Vagina (tissue), 2 donors: ENCODE results near the gene LILRB3. TPM values are rescaled to one million over a fixed set of nuclear protein-coding genes. Genes with fewer than 3 reads are reported as not detected.
A peak's percentile ranks its signal among the peaks of the same experiment; 100 is the strongest.
"Not testable (repeated sequence)": the region's sequence is repeated elsewhere in the genome, so short reads cannot be mapped to it uniquely, and the experiment has no call there.

Experiments
- DNase-seq, 2 donors: peaks; one replicate each; pipeline ENCODE4 v3.0.0-alpha.2; 2017; ENCODE audit errors: extremely low spot score in 2 of 2
- H3K27ac ChIP-seq: fragments of 200-600 bp; sonication (generic); one replicate; pipeline ENCODE4 v1.5.1; 2019
- H3K27me3 ChIP-seq: fragments of 200-600 bp; sonication (generic); one replicate; pipeline ENCODE4 v1.5.1; 2019
- H3K36me3 ChIP-seq, 2 donors: fragments of 200-600 bp; sonication (generic); one replicate each; pipeline ENCODE4 v1.5.1; 2017 to 2019
- H3K4me1 ChIP-seq: fragments of 200-600 bp; sonication (generic); one replicate; pipeline ENCODE4 v1.5.1; 2019
- H3K4me3 ChIP-seq, 2 donors: fragments of 200-600 bp; sonication (generic); 1 replicate in 1 of 2; 2 replicates in 1 of 2; pipeline ENCODE4 v1.5.1; 2016 to 2019
- H3K9me3 ChIP-seq: fragments of 200-600 bp; sonication (generic); one replicate; pipeline ENCODE4 v1.5.1; 2019
- CTCF ChIP-seq, 3 experiments: fragments of 450-650 bp in 2 of 3; fragments of 200-600 bp in 1 of 3; sonication (generic) in 1 of 3; IDR thresholded peaks; one replicate each; pipeline ENCODE4 v1.5.1; 2017 to 2019; ENCODE audit warnings: antibody characterized with exemption in 3 of 3, mild to moderate bottlenecking in 2 of 3, moderate library complexity in 2 of 3
- POLR2A ChIP-seq, 2 donors: fragments of 450-650 bp; IDR thresholded peaks; one replicate each; pipeline ENCODE4 v1.6.1; 2017; ENCODE audit warnings: antibody characterized with exemption in 2 of 2, mild to moderate bottlenecking in 2 of 2, moderate library complexity in 2 of 2
- POLR2AphosphoS5 ChIP-seq, 2 donors: sonication (generic); formaldehyde crosslinking; IDR thresholded peaks; one replicate each; pipeline ENCODE4 v1.9.0; 2017; ENCODE audit warnings: antibody characterized with exemption in 2 of 2, mild to moderate bottlenecking in 2 of 2, low read depth in 1 of 2; ENCODE audit not compliant: insufficient read depth in 1 of 2
- intact Hi-C: fragments of 100-400 bp; cut with DNase I; formaldehyde crosslinking; loops from one replicate; pipeline ENCODE4 v1.15.1; 2023
- total RNA-seq: library from RNA; depleted of rRNA; stranded (reverse); fragments of >200 nt; gene quantifications from one replicate; pipeline ENCODE4 v1.2.3, GENCODE V29; 2016

LILRB3 gene
- total RNA-seq, 1 donor from 2014 or later, result 20.4 TPM

GRCh38 chr19:54248016-54248601 lies 25.3 kb upstream of the LILRB3 start:
- no peaks in the 10 kb centered on the region for H3K36me3 ChIP-seq
- intact Hi-C loops, result no loop called here
- H3K27ac ChIP-seq, result no peak overlapping the region
- H3K4me3 ChIP-seq, result no peak overlapping the region
- H3K4me1 ChIP-seq, result no peaks in the 10 kb centered on the region
- DNase-seq, result peak in 1 of 2 donors; percentile 81
- no peak for TF ChIP-seq CTCF (IDR thresholded peaks at IDR 0.05)
- no peak for TF ChIP-seq POLR2AphosphoS5 (IDR thresholded peaks at IDR 0.05; ENCODE audit: insufficient read depth in 1 of 2, low read depth in 1 of 2)
- TF ChIP-seq POLR2A (IDR thresholded peaks at IDR 0.05), result no peak
- H3K9me3 ChIP-seq, result no peaks in the 10 kb centered on the region
- no peaks in the 10 kb centered on the region for H3K27me3 ChIP-seq

GRCh38 chr19:54247106-54247930 lies 24.5 kb upstream of the LILRB3 start:
- peak in 1 of 2 donors; percentile 69 for DNase-seq
- intact Hi-C loops, result no loop called here
- Histone ChIP-seq H3K36me3 (no peaks in the 10 kb centered on the region), H3K4me1 (no peaks in the 10 kb centered on the region), H3K4me3 (no peak overlapping the region), H3K9me3 (no peaks in the 10 kb centered on the region), H3K27ac (no peak overlapping the region), H3K27me3 (no peaks in the 10 kb centered on the region)
- TF ChIP-seq POLR2AphosphoS5 (IDR thresholded peaks at IDR 0.05; ENCODE audit: insufficient read depth in 1 of 2, low read depth in 1 of 2) (no peak), POLR2A (IDR thresholded peaks at IDR 0.05) (no peak)

GRCh38 chr19:54245936-54246335 lies 23.1 kb upstream of the LILRB3 start:
- TF ChIP-seq CTCF (IDR thresholded peaks at IDR 0.05) (no peak), POLR2AphosphoS5 (IDR thresholded peaks at IDR 0.05; ENCODE audit: insufficient read depth in 1 of 2, low read depth in 1 of 2) (no peak), POLR2A (IDR thresholded peaks at IDR 0.05) (no peak)
- no peak overlapping the region for H3K27ac ChIP-seq
- intact Hi-C loops, result no loop called here

GRCh38 chr19:54243809-54244208 lies 21.0 kb upstream of the LILRB3 start:
- H3K36me3 ChIP-seq, H3K27ac ChIP-seq, H3K9me3 ChIP-seq, H3K27me3 ChIP-seq, intact Hi-C loops, H3K4me3 ChIP-seq, DNase-seq, H3K4me1 ChIP-seq: not testable (repeated sequence)

More at GRCh38 chr19:54245936-54246335, 23.1 kb upstream of the LILRB3 start:
- H3K36me3 ChIP-seq, result no peaks in the 10 kb centered on the region
- H3K27me3 ChIP-seq, result no peaks in the 10 kb centered on the region
- H3K4me1 ChIP-seq, result no peaks in the 10 kb centered on the region
- H3K9me3 ChIP-seq, result no peaks in the 10 kb centered on the region
- DNase-seq, result peak in 1 of 2 donors; percentile 42
- no peak overlapping the region for H3K4me3 ChIP-seq

- H3K27me3 ChIP-seq, intact Hi-C loops, H3K9me3 ChIP-seq, DNase-seq, H3K4me1 ChIP-seq, H3K36me3 ChIP-seq, H3K27ac ChIP-seq, H3K4me3 ChIP-seq: not testable (repeated sequence)
Measured at GRCh38 chr19:54242646-54243045, 19.8 kb upstream of the LILRB3 start, which contains the start of gene LILRA6. Gene LILRA6, minus strand, starts transcription at chr19:54242790.

GRCh38 chr19:54242234-54242633 lies 19.4 kb upstream of the LILRB3 start:
- intact Hi-C loops, H3K27ac ChIP-seq, H3K27me3 ChIP-seq, H3K4me1 ChIP-seq, DNase-seq, H3K9me3 ChIP-seq, H3K36me3 ChIP-seq, H3K4me3 ChIP-seq: not testable (repeated sequence)

- H3K36me3 ChIP-seq, H3K27me3 ChIP-seq, H3K4me3 ChIP-seq, H3K9me3 ChIP-seq, H3K4me1 ChIP-seq, intact Hi-C loops, H3K27ac ChIP-seq: not testable (repeated sequence)
- DNase-seq, result peak in 1 of 2 donors; percentile 40
Measured at GRCh38 chr19:54240372-54241336, 17.8 kb upstream of the LILRB3 start.

- H3K27ac ChIP-seq, H3K36me3 ChIP-seq, intact Hi-C loops, H3K4me3 ChIP-seq, H3K9me3 ChIP-seq, H3K4me1 ChIP-seq, H3K27me3 ChIP-seq: not testable (repeated sequence)
- peak in 1 of 2 donors; percentile 64 for DNase-seq
Measured at GRCh38 chr19:54239491-54240371, 16.9 kb upstream of the LILRB3 start.
